ENCODE results near the gene APEX2.
A peak's percentile ranks its signal among the peaks of the same experiment; 100 is the strongest.
"Not testable (repeated sequence)": the region's sequence is repeated elsewhere in the genome, so short reads cannot be mapped to it uniquely, and the experiment has no call there.

The APEX2 gene

DNA sequence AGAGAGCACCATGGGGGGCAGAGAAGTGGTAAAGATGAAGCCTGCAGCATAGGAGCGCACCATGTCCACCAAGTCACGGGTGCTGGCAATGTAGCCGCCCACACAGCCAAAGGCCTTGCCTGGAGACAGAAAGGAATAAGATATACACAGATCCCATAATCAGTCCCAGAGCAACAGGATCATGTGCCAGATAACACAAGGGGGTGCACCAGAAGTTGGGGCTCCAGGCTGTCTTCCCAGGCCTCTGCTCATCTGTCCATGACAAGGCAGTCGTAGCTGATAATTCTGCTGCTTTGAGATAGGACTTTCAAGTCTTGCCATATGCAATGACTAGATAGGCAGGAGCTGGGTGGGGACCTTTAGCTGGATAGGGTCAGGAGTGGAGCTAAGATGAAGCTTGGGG lies 14.7 kb downstream of the APEX2 start:
- DNase-seq = no peak

DNA sequence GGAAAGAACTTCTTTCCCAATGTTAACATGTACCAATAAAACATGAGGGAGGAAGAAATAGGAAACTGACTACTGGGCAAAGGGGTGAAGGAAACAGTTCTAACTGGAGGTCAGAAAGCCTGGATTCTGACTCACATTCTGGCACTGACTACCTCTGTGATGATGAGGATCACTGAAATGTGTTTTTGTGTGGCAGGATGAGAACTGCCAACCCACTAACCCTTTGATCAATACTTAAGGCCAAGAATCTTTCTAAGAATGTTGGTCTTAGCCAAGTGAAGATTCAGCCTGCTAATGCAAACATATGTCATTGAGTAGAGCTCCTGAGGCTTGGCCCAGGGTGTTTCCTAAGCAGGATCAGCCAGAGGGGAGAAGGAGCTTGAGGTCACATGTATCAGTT lies 26.0 kb downstream of the APEX2 start:
- DNase-seq = no peak

DNA sequence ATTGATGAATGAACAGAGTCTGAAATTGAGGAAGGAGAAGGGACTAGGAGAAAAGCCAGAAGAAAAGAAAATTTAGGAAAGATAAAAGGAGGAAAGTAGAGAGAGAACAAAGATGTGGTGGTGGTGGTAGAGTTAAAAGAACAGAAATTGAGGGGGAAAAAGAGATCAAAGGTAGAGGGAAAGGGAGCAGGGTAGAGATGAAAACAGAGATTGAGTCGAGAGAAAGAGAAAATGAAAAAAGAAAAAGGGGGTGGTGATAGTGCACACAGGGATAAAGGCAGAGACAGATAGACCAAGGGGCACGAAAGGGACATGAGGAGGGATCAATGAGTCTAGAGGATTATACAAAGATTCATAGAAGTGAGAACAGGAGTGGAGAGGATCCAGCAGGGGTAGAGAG lies 26.7 kb downstream of the APEX2 start:
- DNase-seq = no peak

GRCh38 chrX:55028040-55028439 lies 27.9 kb downstream of the APEX2 start:
- DNase-seq = no peak

- DNase-seq = no peak
Observed at GRCh38 chrX:55028611-55029010, 28.4 kb downstream of the APEX2 start.

DNA sequence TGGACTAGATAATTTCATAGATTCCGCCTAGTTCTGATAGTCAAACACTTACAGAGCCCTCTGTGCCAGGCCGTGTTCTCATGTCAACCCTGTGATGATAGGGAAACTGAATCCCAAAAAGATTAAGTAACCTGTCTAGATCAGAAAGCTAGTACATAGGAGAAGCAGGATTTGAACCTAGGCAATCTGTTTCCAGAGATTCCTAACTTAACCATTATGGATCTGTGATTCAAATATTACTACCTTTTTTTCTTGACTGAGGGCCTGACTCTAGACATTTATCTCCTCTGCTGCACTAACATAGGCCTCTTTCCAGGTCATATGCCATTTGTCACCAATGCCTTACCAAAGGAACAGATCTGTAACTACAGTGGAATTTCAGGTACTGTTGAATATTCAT lies 29.1 kb downstream of the APEX2 start:
- no peak for DNase-seq

DNA sequence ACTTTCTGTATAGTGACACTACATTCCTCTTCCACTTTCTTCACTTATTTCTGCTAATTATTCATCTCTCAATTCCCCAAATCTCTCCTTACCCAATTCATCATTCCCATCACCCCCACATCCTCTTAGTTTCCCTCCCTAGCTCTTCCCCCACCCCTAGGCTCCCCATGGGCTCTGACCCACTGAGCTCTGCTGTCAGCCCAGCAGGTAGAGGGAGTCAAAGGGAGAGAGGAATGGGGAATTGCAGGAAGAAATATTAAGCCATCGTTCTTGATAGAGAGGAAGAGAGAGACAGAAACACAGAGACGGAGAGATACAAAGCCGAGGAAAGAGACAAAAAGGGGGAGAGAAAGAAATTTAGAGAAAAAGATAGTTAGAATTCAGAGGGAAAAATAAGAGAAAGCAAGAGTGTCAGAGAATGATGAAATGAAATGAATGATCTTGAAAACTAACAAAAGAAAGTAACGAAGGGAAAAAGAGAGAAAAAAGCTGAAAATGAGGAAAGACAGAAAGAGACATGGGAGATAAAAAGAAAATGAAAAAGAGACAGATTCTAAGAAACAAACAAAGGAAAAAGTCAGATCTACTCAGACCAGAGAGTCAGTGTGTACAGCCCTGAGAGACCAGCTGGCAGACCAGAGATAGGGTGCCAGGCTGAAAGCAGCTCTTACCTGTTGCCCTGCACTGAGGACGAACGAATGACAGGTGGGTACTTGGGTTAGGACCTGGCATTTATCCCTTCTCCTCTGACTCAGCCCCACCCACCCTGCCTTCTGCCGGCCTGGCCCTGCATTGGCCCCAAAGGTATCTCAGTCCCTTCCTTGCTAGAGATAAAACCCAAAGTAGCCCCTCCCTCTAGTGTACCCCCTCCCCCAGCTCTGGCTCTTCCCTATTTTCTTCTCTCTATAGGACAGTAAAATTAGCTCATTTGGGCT lies 30.4 kb downstream of the APEX2 start, which contains the start of gene ALAS2:
TSS of gene ALAS2 (minus strand) at position 707 of the 935 bp plus-strand sequence. CDS start 4,977 bp downstream, outside the sequence.
- no peak for DNase-seq

DNA sequence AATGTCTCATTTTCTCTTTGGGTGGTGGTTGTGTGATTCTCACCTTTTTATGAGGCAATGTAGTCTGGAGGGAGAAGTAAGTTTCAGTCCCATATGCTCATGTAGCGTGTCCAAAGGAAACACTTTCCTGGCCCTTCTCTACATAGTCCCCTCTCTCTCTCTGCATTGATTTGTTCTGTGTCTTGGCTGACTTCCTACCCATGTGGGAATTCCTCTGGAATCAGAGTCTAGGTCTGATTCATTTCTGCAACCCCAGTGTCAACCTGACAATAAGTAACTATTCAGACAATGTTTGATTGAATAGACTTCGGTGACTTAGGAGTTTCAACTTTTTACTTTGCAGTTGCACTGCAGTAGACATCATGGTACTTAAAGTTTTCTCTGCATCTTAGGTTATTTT lies 33.3 kb downstream of the APEX2 start:
- DNase-seq = no peak

- DNase-seq = no peak
Observed at GRCh38 chrX:55039471-55039870, 39.3 kb downstream of the APEX2 start.

DNA sequence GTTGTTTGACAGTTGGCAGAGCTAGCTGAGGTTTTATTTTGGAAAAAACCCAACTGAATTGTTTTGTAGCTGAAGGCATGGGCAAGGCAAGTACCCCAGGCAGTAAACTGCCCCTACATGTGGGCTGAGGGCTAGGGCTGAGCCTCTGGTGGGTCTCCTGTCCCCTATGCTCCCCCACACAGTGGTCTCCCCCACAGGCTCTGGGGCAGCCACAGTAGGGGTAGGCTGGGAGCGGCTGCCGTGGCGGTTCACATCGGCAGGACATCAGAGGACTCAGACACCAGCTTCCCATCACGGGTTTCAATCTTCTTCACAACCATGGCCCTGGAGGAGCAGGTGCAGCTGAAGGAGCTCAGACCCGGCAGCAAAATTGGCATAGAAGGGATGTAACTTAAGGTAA lies 41.4 kb downstream of the APEX2 start:
- no peak for DNase-seq

DNA sequence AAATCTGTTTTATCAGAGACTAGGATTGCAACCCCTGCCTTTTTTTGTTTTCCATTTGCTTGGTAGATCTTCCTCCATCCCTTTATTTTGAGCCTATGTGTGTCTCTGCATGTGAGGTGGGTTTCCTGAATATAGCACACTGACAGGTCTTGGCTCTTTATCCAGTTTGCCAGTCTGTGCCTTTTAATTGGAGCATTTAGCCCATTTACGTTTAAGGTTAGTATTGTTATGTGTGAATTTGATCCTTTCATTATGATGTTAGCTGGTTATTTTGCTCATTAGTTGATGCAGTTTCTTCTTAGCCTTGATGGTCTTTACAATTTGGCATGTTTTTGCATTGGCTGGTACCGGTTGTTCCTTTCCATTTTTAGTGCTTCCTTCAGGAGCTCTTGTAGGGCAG lies 50.4 kb downstream of the APEX2 start:
- not testable (repeated sequence) for DNase-seq

DNA sequence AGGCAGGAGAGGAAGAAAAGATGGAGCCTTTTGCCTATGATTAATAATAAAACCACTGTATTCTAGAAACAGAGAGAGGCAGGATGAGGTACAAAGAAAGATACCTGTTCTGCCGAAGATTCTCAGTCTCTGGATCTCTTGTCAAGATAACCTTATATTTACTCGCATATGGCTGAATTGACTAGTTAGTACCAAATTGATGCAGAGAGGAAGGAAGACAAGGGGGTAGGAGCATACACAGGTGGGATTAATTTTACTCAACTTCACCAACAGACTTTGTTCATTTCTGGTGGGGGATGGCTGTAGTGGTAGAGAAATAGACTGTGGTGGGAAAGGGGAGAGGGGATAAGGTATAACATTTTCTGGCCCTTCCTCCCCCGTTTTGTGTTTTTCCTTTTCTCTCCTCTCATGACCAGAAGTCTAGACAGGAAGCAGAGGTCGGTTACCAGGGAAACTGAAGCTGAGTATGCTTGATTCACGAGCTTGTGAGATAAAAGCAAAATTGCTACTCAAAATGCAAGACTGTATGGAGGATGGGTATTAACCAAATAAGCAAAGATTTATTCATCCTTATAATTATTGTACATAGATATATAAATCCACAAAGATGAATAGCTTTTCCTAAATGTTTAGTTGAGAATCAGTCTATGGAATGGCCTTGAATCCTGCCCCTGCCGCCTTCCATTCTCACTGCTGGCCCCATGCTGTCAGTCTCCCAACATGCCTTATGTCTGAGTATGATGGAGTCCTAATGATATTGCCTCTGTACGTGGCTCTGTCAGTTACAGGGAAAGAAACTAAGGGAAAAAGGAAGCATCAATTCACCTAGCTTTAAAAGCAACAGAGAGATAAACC lies 56.9 kb downstream of the APEX2 start:
- peak; percentile 8 to 13 for DNase-seq

DNA sequence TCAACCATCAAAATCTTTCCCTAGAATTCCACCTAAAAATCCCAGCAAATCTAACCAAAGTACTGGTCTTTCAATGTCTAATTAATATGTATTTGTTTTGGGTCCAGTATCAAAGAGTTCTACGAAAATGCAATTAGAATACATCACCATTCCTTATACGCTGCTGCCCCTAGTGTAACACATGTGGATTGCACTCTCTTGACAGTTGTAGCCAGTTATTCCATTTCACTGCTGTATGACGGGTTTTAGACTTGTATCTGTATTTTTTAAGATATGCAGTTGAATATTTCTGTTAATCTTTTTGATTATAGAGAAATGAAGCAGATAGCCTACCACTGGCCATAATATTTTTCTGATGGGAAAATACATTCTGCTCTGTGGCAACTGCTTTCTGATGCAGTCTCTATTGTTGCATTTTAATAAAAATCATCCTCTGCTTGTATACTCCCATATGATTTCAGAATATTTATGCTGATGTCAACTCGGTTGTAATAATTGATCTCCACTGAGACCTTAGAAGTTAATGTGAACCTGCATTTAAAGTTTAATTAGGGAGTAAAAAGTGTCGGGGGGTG lies 57.6 kb downstream of the APEX2 start:
- peak; percentile 3 to 10 for DNase-seq

Data from activated CD4-positive, alpha-beta T cell treated with anti-CD3 and anti-CD28 coated beads, Interleukin-2, amount 50 U/mL, for 4 hours (primary cell).